Activated CD8-positive, alpha-beta memory T cell treated with anti-CD3 and anti-CD28 coated beads, Interleukin-2, amount 50 U/mL, for 4 hours (primary cell): ENCODE results near the gene ACTR1B.
"Not testable (repeated sequence)": the region's sequence is repeated elsewhere in the genome, so short reads cannot be mapped to it uniquely, and the experiment has no call there.

ENCODE experiments used
- DNase-seq: peaks from one replicate; pipeline ENCODE4 v3.0.0-alpha.2; 2020

Gene ACTR1B

GRCh38 chr2:97608745-97609144 lies 55.1 kb downstream of the ACTR1B start:
- DNase-seq = not testable (repeated sequence)
